ENCODE data around the gene HNRNPUL2. TPM values are rescaled to one million over a fixed set of nuclear protein-coding genes. Genes with fewer than 3 reads are reported as not detected.

HNRNPUL2 gene
- total and polyA plus RNA-seq, 9 of the 15 experiments (the other 6 are each of a cell fraction or from before 2014, with no cell fraction given) = 0.89 to 44.3 (median 15.2) TPM

DNA sequence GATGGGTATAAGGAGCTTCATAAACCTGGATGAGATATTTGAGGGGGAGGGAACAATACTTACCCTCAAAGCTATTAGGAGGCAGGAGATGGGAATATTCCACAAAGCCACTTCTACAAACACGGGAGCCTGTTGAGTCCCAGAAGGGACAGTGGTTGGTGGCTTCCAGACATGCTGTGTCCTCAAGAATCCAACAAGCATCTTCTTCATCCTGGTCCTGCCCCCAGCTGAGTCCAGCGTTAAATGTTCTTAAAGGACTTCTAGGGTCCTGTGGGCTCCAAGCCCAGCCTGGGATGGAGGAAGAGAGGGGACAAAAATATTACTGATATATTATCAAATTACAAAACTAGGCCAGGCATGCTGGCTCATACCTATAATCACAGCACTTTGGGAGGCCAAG, 59.8 kb downstream of the HNRNPUL2 start:
- peak overlapping the region; percentile 72 for H3K27ac ChIP-seq (ENCODE audit: extremely low read depth, low read depth, low read length)
- no peak overlapping the region for H2AFZ ChIP-seq (ENCODE audit: low read depth, low read length)
- FAIRE-seq = no peak
- peaks cover 19 to 52% of the 10 kb centered on the region in 2 experiments; a peak in 4 of 5 replicates for H3K4me1 ChIP-seq (replicated peaks in 1 of 2; ENCODE audit: control insufficient read depth in 2 of 2, insufficient read depth in 2 of 2, low read length in 2 of 2)
- peak overlapping the region; percentile 97 for H3K4me2 ChIP-seq (ENCODE audit: insufficient read depth, low read length)
- in situ Hi-C loops (cut with MboI) (no loop called here), intact Hi-C loops (cut with micrococcal nuclease) (loop anchor here (5.0 kb wide), 1 partner anchor 175 kb away; no protein-coding TSS in a partner anchor)
- WGBS (ENCODE audit: insufficient coverage, low coverage, missing lambda C conversion rate) = 15% methylated on average over 2 of the region's 2 CpGs
- peak; percentile 37; the same call in 1 of the 2 replicates for TF ChIP-seq SUPT5H (IDR thresholded peaks at IDR 0.05)
- 0 out of 2 replicates have a peak, but pooled peaks have one; percentile 4 for TF ChIP-seq NCOR1 (IDR thresholded peaks at IDR 0.05)
- peak; percentile 24; the same call in 1 of the 2 replicates for TF ChIP-seq POLR2A (conservative IDR thresholded peaks at IDR 0.05)
- TF ChIP-seq, protein P1, sequence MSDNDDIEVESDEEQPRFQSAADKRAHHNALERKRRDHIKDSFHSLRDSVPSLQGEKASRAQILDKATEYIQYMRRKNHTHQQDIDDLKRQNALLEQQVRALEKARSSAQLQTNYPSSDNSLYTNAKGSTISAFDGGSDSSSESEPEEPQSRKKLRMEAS (CRISPR knock-in tag; IDR thresholded peaks at IDR 0.05) = no peak
- H3K9me3 ChIP-seq (replicated peaks; ENCODE audit: control insufficient read depth, insufficient read depth, low read depth, low read length) = no peaks in the 10 kb centered on the region
- no peaks in the 10 kb centered on the region for H3K27me3 ChIP-seq (ENCODE audit: control insufficient read depth in 2 of 2, insufficient read depth in 2 of 2, low read length in 2 of 2)
- H3K79me2 ChIP-seq (ENCODE audit: control insufficient read depth, insufficient read depth, low read length) = peaks cover 94% of the 10 kb centered on the region
- ATAC-seq = no peak
- ChIA-PET POLR2A (interaction anchor here (0.6 to 8.8 kb wide), 17 partner anchors 10 to 188 kb away, joined by 3 to 161 read pairs (median 5); partner anchors contain the start of genes B3GAT3, EML3, GANAB and INTS5), CTCF (ENCODE audit: low intra/inter-chr PET ratio) (no interaction called here)
- peaks cover 7% of the 10 kb centered on the region; the same call in 1 of the 2 replicates for H4K20me1 ChIP-seq (replicated peaks; ENCODE audit: control insufficient read depth, insufficient read depth, low read length)
- H3K4me3 ChIP-seq = peak overlapping the region; percentile 73
- no peaks in the 10 kb centered on the region for H3K9me1 ChIP-seq (ENCODE audit: control insufficient read depth, insufficient read depth, low read length)
- BruUV-seq (replicated peaks) = no TSS peak
- peak overlapping the region; percentile 76 to 85; a peak in 3 of 4 replicates for H3K9ac ChIP-seq (ENCODE audit: insufficient read depth in 1 of 2, low read depth in 2 of 2, low read length in 2 of 2)
- peak in 2 of 4 experiments; percentile 4 to 46 for DNase-seq (ENCODE audit: extremely low read depth in 1 of 4, low spot score in 3 of 4)
- H3K36me3 ChIP-seq (ENCODE audit: control insufficient read depth, insufficient read depth, low read length) = peaks cover 45% of the 10 kb centered on the region
